ENCODE data around the gene C8B. TPM values are rescaled to one million over a fixed set of nuclear protein-coding genes. Genes with fewer than 3 reads are reported as not detected.

C8B gene
- total and polyA plus RNA-seq, 2 experiments from 2014 or later = not detected

DNA sequence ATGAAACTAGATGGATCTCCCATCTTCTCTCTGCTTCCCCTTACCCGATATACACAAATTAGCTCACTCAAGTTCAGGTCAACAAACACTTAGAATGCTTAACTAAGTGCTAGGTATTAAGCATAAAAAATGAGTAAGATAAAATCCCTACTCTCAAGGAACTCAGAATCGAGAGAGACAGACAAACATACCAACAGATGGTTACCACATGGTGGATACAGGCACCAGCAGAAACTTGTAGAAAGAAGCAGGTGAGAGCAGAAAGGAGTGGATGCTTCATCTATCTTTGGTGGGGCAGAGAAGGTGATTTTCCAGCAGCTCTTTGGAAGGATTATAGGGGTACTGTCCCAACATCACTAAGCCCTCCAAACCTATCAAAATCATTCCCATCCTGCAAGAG, 32.2 kb downstream of the C8B start:
- Histone ChIP-seq H4K20me1 (replicated peaks; ENCODE audit: insufficient read depth) (no peaks in the 10 kb centered on the region), H3K27ac (ENCODE audit: low read depth) (no peak overlapping the region), H3K79me2 (replicated peaks; ENCODE audit: insufficient read depth) (no peaks in the 10 kb centered on the region), H3K36me3 (ENCODE audit: insufficient read depth) (no peaks in the 10 kb centered on the region), H3K4me1 (ENCODE audit: insufficient read depth) (peaks cover 15% of the 10 kb centered on the region), H3K4me2 (no peak overlapping the region), H3K27me3 (ENCODE audit: insufficient read depth) (no peaks in the 10 kb centered on the region), H3F3A (replicated peaks; ENCODE audit: low read depth) (no peaks in the 10 kb centered on the region), H3K4me3 (no peak overlapping the region), H3K9me2 (ENCODE audit: insufficient read depth) (no peaks in the 10 kb centered on the region), H2AFZ (no peak overlapping the region)
- Mint-ChIP-seq H3K36me3 (ENCODE audit: low read depth) (no peaks in the 10 kb centered on the region), H3K4me1 (peaks cover 18% of the 10 kb centered on the region), H3K27ac (no peak overlapping the region), H3K27me3 (ENCODE audit: insufficient read depth, low read depth, poor library complexity) (no peaks in the 10 kb centered on the region), H3K4me3 (no peak overlapping the region), H3K9me3 (no peaks in the 10 kb centered on the region)
- no peak for ATAC-seq
- TF ChIP-seq STAT1 (IDR thresholded peaks at IDR 0.05; ENCODE audit: unreplicated experiment) = no peak
- no peak for TF ChIP-seq EZH2phosphoT487 (IDR thresholded peaks at IDR 0.05; ENCODE audit: unreplicated experiment)
- no peak for TF ChIP-seq JUNB (IDR thresholded peaks at IDR 0.05; ENCODE audit: unreplicated experiment)
- TF ChIP-seq ETS1 (IDR thresholded peaks at IDR 0.05) = no peak
- TF ChIP-seq, protein P1, sequence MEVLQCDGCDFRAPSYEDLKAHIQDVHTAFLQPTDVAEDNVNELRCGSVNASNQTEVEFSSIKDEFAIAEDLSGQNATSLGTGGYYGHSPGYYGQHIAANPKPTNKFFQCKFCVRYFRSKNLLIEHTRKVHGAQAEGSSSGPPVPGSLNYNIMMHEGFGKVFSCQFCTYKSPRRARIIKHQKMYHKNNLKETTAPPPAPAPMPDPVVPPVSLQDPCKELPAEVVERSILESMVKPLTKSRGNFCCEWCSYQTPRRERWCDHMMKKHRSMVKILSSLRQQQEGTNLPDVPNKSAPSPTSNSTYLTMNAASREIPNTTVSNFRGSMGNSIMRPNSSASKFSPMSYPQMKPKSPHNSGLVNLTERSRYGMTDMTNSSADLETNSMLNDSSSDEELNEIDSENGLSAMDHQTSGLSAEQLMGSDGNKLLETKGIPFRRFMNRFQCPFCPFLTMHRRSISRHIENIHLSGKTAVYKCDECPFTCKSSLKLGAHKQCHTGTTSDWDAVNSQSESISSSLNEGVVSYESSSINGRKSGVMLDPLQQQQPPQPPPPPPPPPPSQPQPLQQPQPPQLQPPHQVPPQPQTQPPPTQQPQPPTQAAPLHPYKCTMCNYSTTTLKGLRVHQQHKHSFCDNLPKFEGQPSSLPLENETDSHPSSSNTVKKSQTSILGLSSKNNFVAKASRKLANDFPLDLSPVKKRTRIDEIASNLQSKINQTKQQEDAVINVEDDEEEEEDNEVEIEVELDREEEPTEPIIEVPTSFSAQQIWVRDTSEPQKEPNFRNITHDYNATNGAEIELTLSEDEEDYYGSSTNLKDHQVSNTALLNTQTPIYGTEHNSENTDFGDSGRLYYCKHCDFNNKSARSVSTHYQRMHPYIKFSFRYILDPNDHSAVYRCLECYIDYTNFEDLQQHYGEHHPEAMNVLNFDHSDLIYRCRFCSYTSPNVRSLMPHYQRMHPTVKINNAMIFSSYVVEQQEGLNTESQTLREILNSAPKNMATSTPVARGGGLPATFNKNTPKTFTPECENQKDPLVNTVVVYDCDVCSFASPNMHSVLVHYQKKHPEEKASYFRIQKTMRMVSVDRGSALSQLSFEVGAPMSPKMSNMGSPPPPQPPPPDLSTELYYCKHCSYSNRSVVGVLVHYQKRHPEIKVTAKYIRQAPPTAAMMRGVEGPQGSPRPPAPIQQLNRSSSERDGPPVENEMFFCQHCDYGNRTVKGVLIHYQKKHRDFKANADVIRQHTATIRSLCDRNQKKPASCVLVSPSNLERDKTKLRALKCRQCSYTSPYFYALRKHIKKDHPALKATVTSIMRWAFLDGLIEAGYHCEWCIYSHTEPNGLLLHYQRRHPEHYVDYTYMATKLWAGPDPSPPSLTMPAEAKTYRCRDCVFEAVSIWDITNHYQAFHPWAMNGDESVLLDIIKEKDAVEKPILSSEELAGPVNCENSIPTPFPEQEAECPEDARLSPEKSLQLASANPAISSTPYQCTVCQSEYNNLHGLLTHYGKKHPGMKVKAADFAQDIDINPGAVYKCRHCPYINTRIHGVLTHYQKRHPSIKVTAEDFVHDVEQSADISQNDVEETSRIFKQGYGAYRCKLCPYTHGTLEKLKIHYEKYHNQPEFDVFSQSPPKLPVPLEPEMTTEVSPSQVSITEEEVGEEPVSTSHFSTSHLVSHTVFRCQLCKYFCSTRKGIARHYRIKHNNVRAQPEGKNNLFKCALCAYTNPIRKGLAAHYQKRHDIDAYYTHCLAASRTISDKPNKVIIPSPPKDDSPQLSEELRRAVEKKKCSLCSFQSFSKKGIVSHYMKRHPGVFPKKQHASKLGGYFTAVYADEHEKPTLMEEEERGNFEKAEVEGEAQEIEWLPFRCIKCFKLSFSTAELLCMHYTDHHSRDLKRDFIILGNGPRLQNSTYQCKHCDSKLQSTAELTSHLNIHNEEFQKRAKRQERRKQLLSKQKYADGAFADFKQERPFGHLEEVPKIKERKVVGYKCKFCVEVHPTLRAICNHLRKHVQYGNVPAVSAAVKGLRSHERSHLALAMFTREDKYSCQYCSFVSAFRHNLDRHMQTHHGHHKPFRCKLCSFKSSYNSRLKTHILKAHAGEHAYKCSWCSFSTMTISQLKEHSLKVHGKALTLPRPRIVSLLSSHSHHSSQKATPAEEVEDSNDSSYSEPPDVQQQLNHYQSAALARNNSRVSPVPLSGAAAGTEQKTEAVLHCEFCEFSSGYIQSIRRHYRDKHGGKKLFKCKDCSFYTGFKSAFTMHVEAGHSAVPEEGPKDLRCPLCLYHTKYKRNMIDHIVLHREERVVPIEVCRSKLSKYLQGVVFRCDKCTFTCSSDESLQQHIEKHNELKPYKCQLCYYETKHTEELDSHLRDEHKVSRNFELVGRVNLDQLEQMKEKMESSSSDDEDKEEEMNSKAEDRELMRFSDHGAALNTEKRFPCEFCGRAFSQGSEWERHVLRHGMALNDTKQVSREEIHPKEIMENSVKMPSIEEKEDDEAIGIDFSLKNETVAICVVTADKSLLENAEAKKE (CRISPR knock-in tag; IDR thresholded peaks at IDR 0.05) = no peak
- TF ChIP-seq POLR2AphosphoS5 (IDR thresholded peaks at IDR 0.05; ENCODE audit: low read depth) = no peak
- no peak for TF ChIP-seq ZNF114 (CRISPR knock-in tag; IDR thresholded peaks at IDR 0.05)
- TF ChIP-seq REST (IDR thresholded peaks at IDR 0.05; ENCODE audit: unreplicated experiment) = no peak
- no peak for TF ChIP-seq EZH2 (IDR thresholded peaks at IDR 0.05; ENCODE audit: low read depth, unreplicated experiment)
- no peak for TF ChIP-seq NANOG (IDR thresholded peaks at IDR 0.05; ENCODE audit: borderline replicate concordance)
- TF ChIP-seq ZNF331 (CRISPR knock-in tag; IDR thresholded peaks at IDR 0.05; ENCODE audit: low read depth) = no peak
- TF ChIP-seq CTCF (conservative IDR thresholded peaks at IDR 0.05; ENCODE audit: low read depth in 2 of 2) = no peak
- no peak for TF ChIP-seq CREB1 (CRISPR knock-in tag; IDR thresholded peaks at IDR 0.05; ENCODE audit: low read depth)
- no peak for DNase-seq (ENCODE audit: low spot score)

All from GM23338 (cell line).